Measurements from ENCODE around the gene ST3GAL5. TPM values are rescaled to one million over a fixed set of nuclear protein-coding genes. Genes with fewer than 3 reads are reported as not detected.
"Not testable (repeated sequence)": the region's sequence is repeated elsewhere in the genome, so short reads cannot be mapped to it uniquely, and the experiment has no call there.

Gene ST3GAL5
- total and polyA plus RNA-seq, 4 donors: 83.2 to 120 (median 108) TPM

- Histone ChIP-seq H3K27ac (ENCODE audit: low read depth, low read length) (peak overlapping the region; percentile 82), H3K27me3 (ENCODE audit: control insufficient read depth, insufficient read depth, low read length) (no peaks in the 10 kb centered on the region), H3K4me3 (ENCODE audit: low read depth, low read length) (peak overlapping the region; percentile 83), H3K36me3 (ENCODE audit: control insufficient read depth, insufficient read depth, low read length) (no peaks in the 10 kb centered on the region), H3K4me1 (ENCODE audit: control insufficient read depth, insufficient read depth, low read length) (peaks cover 49% of the 10 kb centered on the region), H3K9me3 (ENCODE audit: control insufficient read depth, insufficient read depth, low read length) (no peaks in the 10 kb centered on the region)
- WGBS (ENCODE audit: insufficient coverage): 4% methylated on average over 10 of the region's 10 CpGs
- peak in 5 of 6 donors; percentile 40 to 88 (median 68) for DNase-seq (ENCODE audit: low read depth in 4 of 6, low spot score in 6 of 6)
These were observed 1.2 kb downstream of the ST3GAL5 start for GRCh38 chr2:85887566-85888019.

GRCh38 chr2:85886590-85886989, 2.2 kb downstream of the ST3GAL5 start:
- Histone ChIP-seq H3K27ac (ENCODE audit: low read depth, low read length) (peak overlapping the region; percentile 82), H3K4me1 (ENCODE audit: control insufficient read depth, insufficient read depth, low read length) (peaks cover 49% of the 10 kb centered on the region), H3K36me3 (ENCODE audit: control insufficient read depth, insufficient read depth, low read length) (peaks cover 4% of the 10 kb centered on the region), H3K27me3 (ENCODE audit: control insufficient read depth, insufficient read depth, low read length) (no peaks in the 10 kb centered on the region), H3K4me3 (ENCODE audit: low read depth, low read length) (peak overlapping the region; percentile 83), H3K9me3 (ENCODE audit: control insufficient read depth, insufficient read depth, low read length) (no peaks in the 10 kb centered on the region)
- DNase-seq (ENCODE audit: low read depth in 4 of 6, low spot score in 6 of 6): peak in 2 of 6 donors; percentile 41 to 60
- WGBS (ENCODE audit: insufficient coverage): 6% methylated on average over 7 of the region's 11 CpGs

GRCh38 chr2:85886141-85886540, 2.6 kb downstream of the ST3GAL5 start:
- Histone ChIP-seq H3K27me3 (ENCODE audit: control insufficient read depth, insufficient read depth, low read length) (no peaks in the 10 kb centered on the region), H3K4me1 (ENCODE audit: control insufficient read depth, insufficient read depth, low read length) (peaks cover 46% of the 10 kb centered on the region), H3K9me3 (ENCODE audit: control insufficient read depth, insufficient read depth, low read length) (no peaks in the 10 kb centered on the region), H3K27ac (ENCODE audit: low read depth, low read length) (peak overlapping the region; percentile 82), H3K36me3 (ENCODE audit: control insufficient read depth, insufficient read depth, low read length) (peaks cover 4% of the 10 kb centered on the region), H3K4me3 (ENCODE audit: low read depth, low read length) (no peak overlapping the region)
- WGBS (ENCODE audit: insufficient coverage): 100% methylated on average over 1 of the region's 8 CpGs
- no peak for DNase-seq (ENCODE audit: low read depth in 4 of 6, low spot score in 6 of 6)

- H3K4me1 ChIP-seq (ENCODE audit: control insufficient read depth, insufficient read depth, low read length): peaks cover 24% of the 10 kb centered on the region
- not testable (repeated sequence) for H3K9me3 ChIP-seq (ENCODE audit: control insufficient read depth, insufficient read depth, low read length); H3K27me3 ChIP-seq (ENCODE audit: control insufficient read depth, insufficient read depth, low read length); DNase-seq (ENCODE audit: low read depth in 4 of 6, low spot score in 6 of 6); H3K27ac ChIP-seq (ENCODE audit: low read depth, low read length); H3K36me3 ChIP-seq (ENCODE audit: control insufficient read depth, insufficient read depth, low read length); H3K4me3 ChIP-seq (ENCODE audit: low read depth, low read length)
- WGBS (ENCODE audit: insufficient coverage): 92% methylated on average over 1 of the region's 1 CpG
These were observed 7.0 kb downstream of the ST3GAL5 start for GRCh38 chr2:85881781-85882180.

GRCh38 chr2:85880716-85881328, 8.0 kb downstream of the ST3GAL5 start:
- DNase-seq (ENCODE audit: low read depth in 4 of 6, low spot score in 6 of 6); H3K27me3 ChIP-seq (ENCODE audit: control insufficient read depth, insufficient read depth, low read length); H3K27ac ChIP-seq (ENCODE audit: low read depth, low read length); H3K36me3 ChIP-seq (ENCODE audit: control insufficient read depth, insufficient read depth, low read length); H3K4me3 ChIP-seq (ENCODE audit: low read depth, low read length); H3K9me3 ChIP-seq (ENCODE audit: control insufficient read depth, insufficient read depth, low read length): not testable (repeated sequence)
- WGBS (ENCODE audit: insufficient coverage): 80% methylated on average over 1 of the region's 4 CpGs
- H3K4me1 ChIP-seq (ENCODE audit: control insufficient read depth, insufficient read depth, low read length): peaks cover 17% of the 10 kb centered on the region

GRCh38 chr2:85878719-85879370, 9.9 kb downstream of the ST3GAL5 start:
- peaks cover 4% of the 10 kb centered on the region for H3K36me3 ChIP-seq (ENCODE audit: control insufficient read depth, insufficient read depth, low read length)
- no peaks in the 10 kb centered on the region for H3K9me3 ChIP-seq (ENCODE audit: control insufficient read depth, insufficient read depth, low read length)
- 76% methylated on average over 9 of the region's 9 CpGs for WGBS (ENCODE audit: insufficient coverage)
- H3K27ac ChIP-seq (ENCODE audit: low read depth, low read length): peak overlapping the region; percentile 13
- no peak for DNase-seq (ENCODE audit: low read depth in 4 of 6, low spot score in 6 of 6)
- H3K4me3 ChIP-seq (ENCODE audit: low read depth, low read length): no peak overlapping the region
- H3K27me3 ChIP-seq (ENCODE audit: control insufficient read depth, insufficient read depth, low read length): no peaks in the 10 kb centered on the region
- H3K4me1 ChIP-seq (ENCODE audit: control insufficient read depth, insufficient read depth, low read length): peaks cover 11% of the 10 kb centered on the region

- Histone ChIP-seq H3K4me1 (ENCODE audit: control insufficient read depth, insufficient read depth, low read length) (peaks cover 24% of the 10 kb centered on the region), H3K9me3 (ENCODE audit: control insufficient read depth, insufficient read depth, low read length) (no peaks in the 10 kb centered on the region), H3K27me3 (ENCODE audit: control insufficient read depth, insufficient read depth, low read length) (no peaks in the 10 kb centered on the region), H3K36me3 (ENCODE audit: control insufficient read depth, insufficient read depth, low read length) (peaks cover 5% of the 10 kb centered on the region), H3K27ac (ENCODE audit: low read depth, low read length) (no peak overlapping the region), H3K4me3 (ENCODE audit: low read depth, low read length) (no peak overlapping the region)
- no peak for DNase-seq (ENCODE audit: low read depth in 4 of 6, low spot score in 6 of 6)
- 62% methylated on average over 2 of the region's 8 CpGs for WGBS (ENCODE audit: insufficient coverage)
These were observed 13.3 kb downstream of the ST3GAL5 start for GRCh38 chr2:85875350-85876050.

GRCh38 chr2:85873679-85874078, 15.1 kb downstream of the ST3GAL5 start:
- WGBS (ENCODE audit: insufficient coverage): 79% methylated on average over 2 of the region's 4 CpGs
- DNase-seq (ENCODE audit: low read depth in 4 of 6, low spot score in 6 of 6): no peak
- no peak overlapping the region for H3K4me3 ChIP-seq (ENCODE audit: low read depth, low read length)
- H3K27ac ChIP-seq (ENCODE audit: low read depth, low read length): no peak overlapping the region
- peaks cover 5% of the 10 kb centered on the region for H3K36me3 ChIP-seq (ENCODE audit: control insufficient read depth, insufficient read depth, low read length)
- H3K9me3 ChIP-seq (ENCODE audit: control insufficient read depth, insufficient read depth, low read length): no peaks in the 10 kb centered on the region
- peaks cover 25% of the 10 kb centered on the region for H3K4me1 ChIP-seq (ENCODE audit: control insufficient read depth, insufficient read depth, low read length)
- H3K27me3 ChIP-seq (ENCODE audit: control insufficient read depth, insufficient read depth, low read length): no peaks in the 10 kb centered on the region

GRCh38 chr2:85872536-85873161, 16.1 kb downstream of the ST3GAL5 start:
- H3K4me1 ChIP-seq (ENCODE audit: control insufficient read depth, insufficient read depth, low read length): peaks cover 25% of the 10 kb centered on the region
- no peak overlapping the region for H3K27ac ChIP-seq (ENCODE audit: low read depth, low read length)
- H3K27me3 ChIP-seq (ENCODE audit: control insufficient read depth, insufficient read depth, low read length): no peaks in the 10 kb centered on the region
- no peaks in the 10 kb centered on the region for H3K9me3 ChIP-seq (ENCODE audit: control insufficient read depth, insufficient read depth, low read length)
- no peak for DNase-seq (ENCODE audit: low read depth in 4 of 6, low spot score in 6 of 6)
- no peak overlapping the region for H3K4me3 ChIP-seq (ENCODE audit: low read depth, low read length)
- WGBS (ENCODE audit: insufficient coverage): 79% methylated on average over 13 of the region's 16 CpGs
- H3K36me3 ChIP-seq (ENCODE audit: control insufficient read depth, insufficient read depth, low read length): peaks cover 5% of the 10 kb centered on the region
